ENCODE results near the gene SP8. TPM values are rescaled to one million over a fixed set of nuclear protein-coding genes. Genes with fewer than 3 reads are reported as not detected.

Gene SP8
- total and polyA plus RNA-seq, 9 of the 15 experiments (the other 6 are each of a cell fraction or from before 2014, with no cell fraction given) = 0.04 to 1.2 (median 0.19) TPM

GRCh38 chr7:20797462-20798080 lies 10.9 kb upstream of the SP8 start (continued):
- TF ChIP-seq BRD9 (IDR thresholded peaks at IDR 0.05; ENCODE audit: low read depth, partially characterized antibody) (no peak), ZNF586 (CRISPR knock-in tag; conservative IDR thresholded peaks at IDR 0.05) (no peak), ZNF518B (CRISPR knock-in tag; IDR thresholded peaks at IDR 0.05) (no peak), ZNF347 (CRISPR knock-in tag; IDR thresholded peaks at IDR 0.05; ENCODE audit: low read depth) (no peak), ZNF24 (IDR thresholded peaks at IDR 0.05) (no peak), MCM3 (IDR thresholded peaks at IDR 0.05) (no peak), SNIP1 (IDR thresholded peaks at IDR 0.05; ENCODE audit: low read depth) (no peak), GTF2E2 (tag; IDR thresholded peaks at IDR 0.05) (no peak), RBBP5 (IDR thresholded peaks at IDR 0.05; ENCODE audit: borderline replicate concordance, insufficient read depth, low read length, poor library complexity, severe bottlenecking) (no peak), STAG1 (CRISPR knock-in tag; IDR thresholded peaks at IDR 0.05; ENCODE audit: borderline replicate concordance) (no peak), BRCA1 (IDR thresholded peaks at IDR 0.05) (no peak), BRCA1 (CRISPR knock-in tag; IDR thresholded peaks at IDR 0.05) (no peak), MLLT1 (IDR thresholded peaks at IDR 0.05) (peak in 1 of 2 experiments; percentile 23; a peak in 1 of 4 replicates), ZNF133 (CRISPR knock-in tag; IDR thresholded peaks at IDR 0.05) (no peak), PHF8 (IDR thresholded peaks at IDR 0.05; ENCODE audit: borderline replicate concordance, low read length) (peak; percentile 70; the same call in 1 of the 2 replicates), SMAD4 (CRISPR knock-in tag; conservative IDR thresholded peaks at IDR 0.05) (peak; percentile 32; the same call in 1 of the 2 replicates), ZNF274 (IDR thresholded peaks at IDR 0.05; ENCODE audit: borderline replicate concordance, low read depth, low read length) (no peak), NR1H2 (CRISPR knock-in tag; IDR thresholded peaks at IDR 0.05) (no peak), CC2D1A (IDR thresholded peaks at IDR 0.05) (no peak), U2AF2 (optimal IDR thresholded peaks at IDR 0.05; ENCODE audit: low read depth, low read length) (no peak), GTF2B (IDR thresholded peaks at IDR 0.05; ENCODE audit: extremely low read depth, insufficient read length) (no peak), TBP (optimal IDR thresholded peaks at IDR 0.05; ENCODE audit: low read depth, low read length) (peak; percentile 12)
